Cardiac fibroblast (primary cell): Measurements from ENCODE around the gene HIVEP3.

Source experiments
- DNase-seq, 2 donors: peaks; one replicate each; pipeline versions ENCODE4 v3.0.0 to v3.0.0-alpha.2; 2010; ENCODE audit warnings: low read depth in 2 of 2
- H3K4me3 ChIP-seq, 2 donors: replicated peaks in 1 of 2; 1 replicate in 1 of 2; 2 replicates in 1 of 2; pipeline ENCODE4 v1.5.1; 2011; ENCODE audit warnings: low read depth in 2 of 2, low read length in 2 of 2, mild to moderate bottlenecking in 2 of 2, moderate library complexity in 1 of 2
- TF ChIP-seq, protein P1 (sequence below): IDR thresholded peaks from one replicate; pipeline ENCODE4 v1.5.1; 2011; ENCODE audit warnings: low read depth, mild to moderate bottlenecking, low read length, inconsistent platforms

Gene HIVEP3

DNA sequence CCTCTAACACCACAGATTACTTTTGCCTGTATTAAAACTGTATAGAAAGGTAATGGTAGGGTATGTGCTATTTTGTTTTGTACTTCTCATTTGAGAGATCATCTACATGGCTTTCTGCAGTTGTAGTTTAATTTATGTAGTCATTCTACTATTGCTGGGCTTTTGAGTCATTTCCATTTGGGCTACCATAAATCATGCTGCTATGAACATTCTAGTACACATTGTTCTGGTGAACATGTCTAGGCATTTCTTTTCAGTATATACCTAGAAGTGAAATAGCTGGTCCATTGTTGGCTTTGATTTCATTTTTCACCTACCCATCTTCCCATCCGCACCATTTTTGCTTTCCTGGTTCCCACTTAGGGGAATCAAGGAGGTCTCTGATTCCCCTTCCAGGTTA, 453.0 kb downstream of the HIVEP3 start:
- TF ChIP-seq, protein P1, sequence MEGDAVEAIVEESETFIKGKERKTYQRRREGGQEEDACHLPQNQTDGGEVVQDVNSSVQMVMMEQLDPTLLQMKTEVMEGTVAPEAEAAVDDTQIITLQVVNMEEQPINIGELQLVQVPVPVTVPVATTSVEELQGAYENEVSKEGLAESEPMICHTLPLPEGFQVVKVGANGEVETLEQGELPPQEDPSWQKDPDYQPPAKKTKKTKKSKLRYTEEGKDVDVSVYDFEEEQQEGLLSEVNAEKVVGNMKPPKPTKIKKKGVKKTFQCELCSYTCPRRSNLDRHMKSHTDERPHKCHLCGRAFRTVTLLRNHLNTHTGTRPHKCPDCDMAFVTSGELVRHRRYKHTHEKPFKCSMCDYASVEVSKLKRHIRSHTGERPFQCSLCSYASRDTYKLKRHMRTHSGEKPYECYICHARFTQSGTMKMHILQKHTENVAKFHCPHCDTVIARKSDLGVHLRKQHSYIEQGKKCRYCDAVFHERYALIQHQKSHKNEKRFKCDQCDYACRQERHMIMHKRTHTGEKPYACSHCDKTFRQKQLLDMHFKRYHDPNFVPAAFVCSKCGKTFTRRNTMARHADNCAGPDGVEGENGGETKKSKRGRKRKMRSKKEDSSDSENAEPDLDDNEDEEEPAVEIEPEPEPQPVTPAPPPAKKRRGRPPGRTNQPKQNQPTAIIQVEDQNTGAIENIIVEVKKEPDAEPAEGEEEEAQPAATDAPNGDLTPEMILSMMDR: no peak
- DNase-seq: no peak

DNA sequence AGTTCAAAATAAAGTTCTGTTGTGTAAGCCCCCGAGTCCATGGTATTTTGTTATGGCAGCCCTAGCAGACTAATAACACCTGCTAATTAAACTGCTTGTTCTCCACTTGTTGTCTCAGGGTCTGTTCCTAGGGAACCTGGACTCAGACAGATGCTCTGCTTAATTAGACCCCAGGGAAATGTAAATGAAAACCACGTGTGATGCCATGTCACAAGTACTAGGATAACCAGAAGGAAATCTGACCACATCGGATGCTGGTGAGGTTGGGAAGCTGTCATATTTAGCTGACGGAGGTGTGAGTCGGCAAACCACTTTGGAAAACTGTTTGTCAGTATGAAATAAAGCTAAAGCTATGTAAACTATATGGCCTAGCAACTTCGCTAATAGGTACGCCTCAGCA, 453.8 kb downstream of the HIVEP3 start:
- TF ChIP-seq, protein P1: no peak
- DNase-seq: no peak
- H3K4me3 ChIP-seq: no peak overlapping the region

More for the DNA sequence above, 453.0 kb downstream of the HIVEP3 start:
- H3K4me3 ChIP-seq: no peak overlapping the region

DNA sequence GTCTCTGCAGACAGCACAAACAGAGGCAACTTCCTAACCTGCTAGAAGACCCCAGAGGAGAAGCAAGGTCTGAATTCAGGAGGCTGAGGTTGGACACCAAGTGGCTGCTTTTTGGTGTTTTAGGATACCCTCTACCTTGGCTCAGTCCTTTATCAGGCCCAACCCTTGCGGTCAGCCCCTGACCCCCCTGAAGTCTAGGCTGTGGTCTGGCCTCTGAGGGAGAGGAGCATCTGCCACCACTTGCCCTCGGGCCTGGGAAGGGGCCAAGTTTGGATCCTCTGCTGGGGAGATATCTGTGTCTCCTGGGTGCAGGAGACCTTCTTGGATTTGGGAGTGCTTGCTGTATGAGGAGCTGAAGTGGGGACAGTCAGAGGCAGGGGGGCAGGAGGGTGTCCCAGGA, 455.2 kb downstream of the HIVEP3 start:
- H3K4me3 ChIP-seq: no peak overlapping the region
- no peak for DNase-seq
- TF ChIP-seq, protein P1: no peak

DNA sequence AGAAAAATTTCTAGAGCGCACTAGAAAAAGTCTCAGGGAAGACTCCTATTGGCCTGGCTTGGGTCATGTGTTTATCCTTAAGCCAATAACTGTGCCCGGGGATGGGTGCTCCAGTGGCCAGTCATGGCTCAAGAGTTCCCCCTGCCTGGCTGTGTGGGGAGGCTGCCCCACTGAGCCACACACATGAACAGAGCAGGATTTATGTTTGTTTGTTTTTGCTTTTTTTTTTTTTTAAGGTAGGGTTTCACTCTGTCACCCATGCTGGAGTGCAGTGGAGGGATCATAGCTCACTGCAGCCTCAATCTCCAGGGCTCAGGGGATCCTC, 456.1 kb downstream of the HIVEP3 start:
- TF ChIP-seq, protein P1: no peak
- no peak overlapping the region for H3K4me3 ChIP-seq
- no peak for DNase-seq

DNA sequence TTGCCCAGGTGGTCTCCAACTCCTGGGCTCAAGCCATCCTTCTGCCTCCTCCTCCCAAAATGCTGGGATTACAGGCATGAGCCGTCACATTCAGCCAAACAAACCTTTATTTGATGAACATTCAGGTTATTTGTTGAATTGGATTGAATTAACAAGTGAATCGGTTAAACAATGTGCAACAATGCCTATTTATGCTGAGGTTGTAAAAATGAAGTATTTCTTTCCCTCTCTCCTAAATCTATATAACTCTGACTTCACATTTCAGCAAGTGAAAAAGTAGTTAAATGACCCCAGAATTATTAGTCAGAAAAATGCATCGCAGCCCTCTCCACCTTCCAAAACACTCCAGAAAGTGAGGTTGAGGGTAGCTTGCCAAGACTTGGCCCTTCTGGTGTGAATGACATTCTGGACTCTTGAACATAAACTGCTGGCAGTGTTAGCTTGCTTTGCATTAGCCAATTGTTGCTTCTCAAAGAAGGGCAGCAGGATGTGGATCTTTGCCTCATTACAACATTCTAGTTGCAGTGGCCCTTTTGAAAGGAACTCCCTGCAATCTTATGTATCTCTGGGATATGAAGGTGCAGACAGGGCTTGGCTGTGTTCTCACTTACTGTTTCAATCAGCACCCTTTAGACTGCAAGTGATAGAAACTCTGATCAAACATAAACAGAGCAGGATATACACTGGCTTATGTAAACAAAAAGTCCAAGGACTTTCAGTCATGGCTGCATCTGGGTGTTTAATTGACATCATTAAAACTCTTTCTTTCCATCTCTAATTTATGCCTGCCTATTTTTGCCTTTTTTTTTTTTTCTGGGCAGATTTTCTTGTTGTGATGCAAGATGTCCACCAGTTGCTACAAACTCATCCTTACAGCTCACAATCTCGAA, 456.7 kb downstream of the HIVEP3 start:
- H3K4me3 ChIP-seq: no peak overlapping the region
- peak in 1 of 2 donors; percentile 82 for DNase-seq
- TF ChIP-seq, protein P1: no peak

DNA sequence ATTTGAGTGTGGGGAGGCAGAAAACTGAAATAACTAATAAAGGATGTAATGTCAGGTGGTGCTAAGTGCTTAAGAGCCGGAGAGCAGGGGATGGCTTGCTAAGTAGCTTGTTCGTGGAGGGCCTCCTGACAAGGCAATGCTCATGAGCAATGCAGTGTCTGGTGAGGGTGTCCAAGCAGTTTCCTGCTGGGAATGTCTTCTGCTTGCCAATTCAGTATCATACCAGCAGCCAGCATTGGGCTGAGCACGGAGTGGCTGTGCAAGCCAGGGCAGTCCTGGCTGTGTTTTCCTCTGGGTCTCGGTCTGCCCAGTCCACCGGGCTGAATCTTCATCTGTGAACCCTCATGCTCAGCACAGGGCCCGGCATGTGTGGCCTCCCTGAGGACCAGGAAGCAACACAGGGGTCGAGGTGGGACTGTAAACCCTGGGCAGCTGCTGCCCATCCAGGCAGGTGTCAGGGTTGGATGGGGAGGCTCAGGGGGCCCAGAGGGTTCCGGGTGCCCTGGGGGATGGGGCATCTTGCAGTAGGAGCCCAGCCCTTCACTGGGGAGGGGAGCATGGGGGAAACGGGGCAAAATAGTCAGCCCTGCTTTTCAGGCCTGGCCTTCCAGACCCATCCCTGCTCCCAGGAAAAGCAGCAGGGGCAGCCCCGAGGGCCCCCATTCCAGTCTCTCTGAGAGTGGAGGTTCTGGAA, 461.7 kb downstream of the HIVEP3 start:
- H3K4me3 ChIP-seq: no peak overlapping the region
- peak in 1 of 2 donors; percentile 50 for DNase-seq
- TF ChIP-seq, protein P1: no peak
